GM12891 (cell line): ENCODE data around the gene ADARB1.

Experiments used
- POLR2A ChIP-seq: IDR thresholded peaks from 2 replicates; pipeline ENCODE4 v1.6.1; 2011; ENCODE audit warnings: low read depth, low read length, control low read depth
- POLR2AphosphoS5 ChIP-seq: IDR thresholded peaks from 2 replicates; pipeline ENCODE4 v1.6.1; 2011; ENCODE audit warnings: low read depth, low read length, control low read depth

DNA sequence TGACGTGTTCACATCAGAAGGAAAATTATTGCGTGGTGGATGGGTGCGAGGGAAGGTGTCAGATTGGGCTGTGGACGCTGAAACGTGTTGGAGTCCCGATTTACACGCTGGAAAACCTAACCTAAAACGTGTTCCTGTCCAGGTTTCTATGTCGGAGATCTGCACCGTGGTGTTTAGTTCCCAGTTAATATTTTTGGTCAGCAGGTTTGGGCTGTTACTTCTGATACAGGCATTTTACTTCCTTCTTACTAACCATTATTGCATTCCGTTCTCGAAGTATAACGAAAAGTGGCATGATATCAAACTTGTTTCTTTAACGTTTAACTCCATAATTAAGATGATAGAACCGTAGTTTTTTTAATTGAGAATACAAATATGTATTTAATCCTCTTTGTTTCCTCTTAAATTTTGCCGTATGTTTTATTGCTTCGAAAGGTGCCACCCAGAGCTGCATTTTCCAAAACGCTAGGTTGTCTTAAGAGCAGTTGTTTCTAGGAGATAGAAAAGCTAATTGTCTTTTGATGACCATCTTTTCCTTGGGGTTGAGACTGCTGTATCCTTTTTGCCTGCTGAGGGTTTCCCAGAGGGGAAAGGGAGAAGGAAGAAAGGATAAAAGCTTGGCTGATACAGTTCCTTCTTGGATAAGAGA is 1.3 kb downstream of the ADARB1 start:
- TF ChIP-seq POLR2AphosphoS5 (no peak), POLR2A (no peak)
